Measurements from ENCODE around the gene AUTS2.

Gene AUTS2

DNA sequence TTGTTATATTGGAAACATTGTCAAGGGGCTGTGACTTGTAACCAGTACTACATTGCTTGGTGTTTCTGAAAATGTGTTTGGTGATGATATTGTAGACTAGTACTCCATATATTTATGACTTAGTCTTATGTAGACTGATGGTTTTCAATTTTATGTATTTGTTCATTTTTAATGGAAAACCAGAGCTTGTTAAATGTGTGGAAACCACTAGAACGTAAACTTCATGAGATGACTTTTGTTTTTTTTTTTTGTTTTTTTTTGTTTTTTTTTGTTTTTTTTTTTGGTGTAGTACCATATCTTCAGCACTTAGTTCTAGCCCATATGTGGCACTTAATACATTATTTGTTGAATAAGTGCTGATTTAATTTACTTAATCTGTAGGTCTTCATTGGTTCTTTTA, 518.6 kb downstream of the AUTS2 start:
- TF ChIP-seq, protein P1, sequence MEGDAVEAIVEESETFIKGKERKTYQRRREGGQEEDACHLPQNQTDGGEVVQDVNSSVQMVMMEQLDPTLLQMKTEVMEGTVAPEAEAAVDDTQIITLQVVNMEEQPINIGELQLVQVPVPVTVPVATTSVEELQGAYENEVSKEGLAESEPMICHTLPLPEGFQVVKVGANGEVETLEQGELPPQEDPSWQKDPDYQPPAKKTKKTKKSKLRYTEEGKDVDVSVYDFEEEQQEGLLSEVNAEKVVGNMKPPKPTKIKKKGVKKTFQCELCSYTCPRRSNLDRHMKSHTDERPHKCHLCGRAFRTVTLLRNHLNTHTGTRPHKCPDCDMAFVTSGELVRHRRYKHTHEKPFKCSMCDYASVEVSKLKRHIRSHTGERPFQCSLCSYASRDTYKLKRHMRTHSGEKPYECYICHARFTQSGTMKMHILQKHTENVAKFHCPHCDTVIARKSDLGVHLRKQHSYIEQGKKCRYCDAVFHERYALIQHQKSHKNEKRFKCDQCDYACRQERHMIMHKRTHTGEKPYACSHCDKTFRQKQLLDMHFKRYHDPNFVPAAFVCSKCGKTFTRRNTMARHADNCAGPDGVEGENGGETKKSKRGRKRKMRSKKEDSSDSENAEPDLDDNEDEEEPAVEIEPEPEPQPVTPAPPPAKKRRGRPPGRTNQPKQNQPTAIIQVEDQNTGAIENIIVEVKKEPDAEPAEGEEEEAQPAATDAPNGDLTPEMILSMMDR (IDR thresholded peaks at IDR 0.05; ENCODE audit: insufficient read depth, low read length, missing control alignments), result no peak
- CTCF ChIA-PET, result interaction anchor here (1.1 to 2.0 kb wide), 4 partner anchors 10 to 76 kb away, joined by 3 to 8 read pairs (median 4); no protein-coding TSS in a partner anchor
- no peak for DNase-seq (ENCODE audit: low read depth, low spot score)
- POLR2A ChIA-PET, result no interaction called here
- no peak overlapping the region for H3K4me3 ChIP-seq (ENCODE audit: low read depth, low read length)

DNA sequence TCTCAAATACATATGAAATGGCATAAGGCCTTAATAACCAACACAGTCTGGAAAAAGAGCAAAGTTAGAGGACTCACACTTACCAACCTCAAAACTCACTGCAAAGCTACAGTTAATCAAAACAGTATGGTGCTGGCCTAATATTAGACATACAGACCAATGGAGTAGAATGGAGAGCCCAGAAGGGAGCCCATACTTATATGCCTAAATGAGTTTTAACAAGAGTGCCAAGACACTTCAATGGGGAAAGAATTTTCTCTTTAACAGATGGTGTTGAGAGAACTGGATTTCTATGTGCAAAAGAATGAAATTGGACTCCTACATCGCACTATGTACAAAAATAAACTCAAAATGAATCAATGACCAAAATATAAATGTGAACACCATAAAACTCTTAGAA, 522.6 kb downstream of the AUTS2 start:
- no peak overlapping the region for H3K4me3 ChIP-seq (ENCODE audit: low read depth, low read length)
- CTCF ChIA-PET, result no interaction called here
- POLR2A ChIA-PET, result no interaction called here
- no peak for DNase-seq (ENCODE audit: low read depth, low spot score)
- TF ChIP-seq, protein P1 (IDR thresholded peaks at IDR 0.05; ENCODE audit: insufficient read depth, low read length, missing control alignments), result no peak

DNA sequence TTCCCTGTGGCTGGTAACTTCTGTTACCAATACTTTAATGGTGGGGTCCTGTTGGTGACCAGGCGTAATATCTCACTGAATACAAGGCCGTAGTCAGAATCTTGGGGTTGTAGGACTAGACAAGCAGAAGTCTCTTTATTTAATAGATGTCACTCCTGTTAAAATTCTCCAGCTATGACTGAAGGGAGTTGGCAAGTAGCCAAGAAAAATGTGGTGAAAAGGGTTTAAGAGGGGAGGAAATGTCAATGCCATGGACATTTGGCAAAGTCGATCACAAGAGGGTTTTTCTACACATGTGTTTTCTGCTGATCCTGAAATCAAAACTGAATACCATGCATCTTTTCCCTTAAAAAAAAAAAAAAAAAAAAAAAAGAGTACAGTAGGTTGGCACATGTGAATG, 533.5 kb downstream of the AUTS2 start:
- H3K4me3 ChIP-seq (ENCODE audit: low read depth, low read length), result no peak overlapping the region
- CTCF ChIA-PET, result interaction anchor here (0.8 to 3.0 kb wide), 3 partner anchors 11 to 89 kb away, joined by 4 to 11 read pairs (median 8); no protein-coding TSS in a partner anchor
- TF ChIP-seq, protein P1 (IDR thresholded peaks at IDR 0.05; ENCODE audit: insufficient read depth, low read length, missing control alignments), result no peak
- DNase-seq (ENCODE audit: low read depth, low spot score), result no peak
- POLR2A ChIA-PET, result no interaction called here

DNA sequence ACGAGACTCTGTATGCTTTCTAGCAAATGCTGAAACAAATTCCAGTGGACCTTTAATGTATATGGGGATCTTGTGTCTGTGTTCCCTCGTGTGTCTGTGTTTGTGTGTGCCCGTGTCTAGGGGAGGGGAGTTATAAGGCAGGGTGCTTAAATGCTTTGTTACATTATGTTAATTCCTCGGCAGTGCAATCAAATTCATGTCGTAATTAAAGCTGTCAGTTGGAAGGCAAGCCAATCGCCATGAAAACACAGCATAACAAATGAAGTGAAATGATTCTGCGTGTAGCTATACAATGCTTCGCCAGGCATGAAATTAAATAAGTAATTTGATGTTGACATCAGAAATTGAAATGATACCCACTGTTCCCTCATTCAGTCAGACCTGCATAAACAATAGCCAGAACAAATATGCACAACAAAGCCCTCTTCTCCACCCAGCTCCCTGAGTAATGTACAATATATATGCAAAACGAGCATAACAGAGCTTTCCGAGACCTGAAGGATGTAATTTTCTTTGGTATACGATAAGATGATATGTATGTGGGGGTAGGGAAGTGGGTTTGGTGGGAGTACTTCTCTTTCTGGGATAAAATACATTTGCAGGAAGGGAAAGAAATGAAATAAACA, 534.1 kb downstream of the AUTS2 start:
- DNase-seq (ENCODE audit: low read depth, low spot score), result no peak
- ChIA-PET POLR2A (no interaction called here), CTCF (interaction anchor here (0.8 to 3.0 kb wide), 6 partner anchors 11 to 744 kb away, joined by 3 to 11 read pairs (median 4); no protein-coding TSS in a partner anchor)
- no peak overlapping the region for H3K4me3 ChIP-seq (ENCODE audit: low read depth, low read length)
- TF ChIP-seq, protein P1 (IDR thresholded peaks at IDR 0.05; ENCODE audit: insufficient read depth, low read length, missing control alignments), result no peak

DNA sequence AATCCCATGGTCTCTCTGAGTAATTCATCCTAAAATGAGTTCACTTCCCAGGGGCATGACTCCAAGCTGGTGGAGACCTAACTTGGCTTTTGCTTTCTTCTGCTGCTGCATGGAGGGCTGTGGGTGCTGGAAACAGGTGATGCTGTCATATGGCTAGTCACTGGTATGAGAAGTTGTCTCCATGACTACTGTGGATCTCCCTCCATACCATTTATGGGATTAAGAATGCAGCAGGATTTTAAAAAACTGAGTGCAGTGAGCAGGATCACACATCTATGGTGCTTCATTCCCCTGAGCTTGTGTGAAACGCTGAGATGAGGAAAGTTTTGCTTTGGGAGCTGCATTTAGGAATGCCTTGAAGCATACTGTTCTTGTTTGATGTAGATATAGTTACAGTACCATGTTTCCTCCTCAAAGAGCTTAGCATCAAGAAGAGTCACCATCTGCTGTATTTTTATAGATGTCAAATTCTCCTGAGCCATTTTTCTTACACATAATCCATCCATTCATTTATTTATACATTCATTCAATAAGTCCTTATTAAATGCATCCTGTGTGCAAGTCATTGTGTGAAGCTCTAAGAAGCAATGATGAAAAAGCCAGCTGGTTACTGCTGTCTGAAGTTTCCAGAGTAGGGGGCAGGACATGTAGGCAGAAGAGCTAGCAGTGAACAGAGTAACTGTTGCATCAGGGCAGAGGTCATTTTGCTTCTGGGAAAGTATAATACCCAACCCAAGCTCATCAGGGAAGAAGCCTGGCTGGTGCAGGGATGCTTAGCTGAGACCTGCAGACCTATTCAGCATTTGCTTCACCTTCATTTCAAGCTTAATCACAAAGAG, 534.8 kb downstream of the AUTS2 start:
- ChIA-PET CTCF (interaction anchor here (1.0 to 3.0 kb wide), 8 partner anchors 10 to 745 kb away, joined by 3 to 11 read pairs (median 4); no protein-coding TSS in a partner anchor), POLR2A (interaction anchor here (0.7 kb wide), 1 partner anchor 10 kb away, joined by 3 read pairs; no protein-coding TSS in a partner anchor)
- H3K4me3 ChIP-seq (ENCODE audit: low read depth, low read length), result no peak overlapping the region
- TF ChIP-seq, protein P1 (IDR thresholded peaks at IDR 0.05; ENCODE audit: insufficient read depth, low read length, missing control alignments), result no peak
- no peak for DNase-seq (ENCODE audit: low read depth, low spot score)
